ENCODE measurements around the gene DCAF15.
A peak's percentile ranks its signal among the peaks of the same experiment; 100 is the strongest.

Gene DCAF15

GRCh38 chr19:13937479-13938300 is 14.6 kb upstream of the DCAF15 start:
- TF ChIP-seq, protein P1, sequence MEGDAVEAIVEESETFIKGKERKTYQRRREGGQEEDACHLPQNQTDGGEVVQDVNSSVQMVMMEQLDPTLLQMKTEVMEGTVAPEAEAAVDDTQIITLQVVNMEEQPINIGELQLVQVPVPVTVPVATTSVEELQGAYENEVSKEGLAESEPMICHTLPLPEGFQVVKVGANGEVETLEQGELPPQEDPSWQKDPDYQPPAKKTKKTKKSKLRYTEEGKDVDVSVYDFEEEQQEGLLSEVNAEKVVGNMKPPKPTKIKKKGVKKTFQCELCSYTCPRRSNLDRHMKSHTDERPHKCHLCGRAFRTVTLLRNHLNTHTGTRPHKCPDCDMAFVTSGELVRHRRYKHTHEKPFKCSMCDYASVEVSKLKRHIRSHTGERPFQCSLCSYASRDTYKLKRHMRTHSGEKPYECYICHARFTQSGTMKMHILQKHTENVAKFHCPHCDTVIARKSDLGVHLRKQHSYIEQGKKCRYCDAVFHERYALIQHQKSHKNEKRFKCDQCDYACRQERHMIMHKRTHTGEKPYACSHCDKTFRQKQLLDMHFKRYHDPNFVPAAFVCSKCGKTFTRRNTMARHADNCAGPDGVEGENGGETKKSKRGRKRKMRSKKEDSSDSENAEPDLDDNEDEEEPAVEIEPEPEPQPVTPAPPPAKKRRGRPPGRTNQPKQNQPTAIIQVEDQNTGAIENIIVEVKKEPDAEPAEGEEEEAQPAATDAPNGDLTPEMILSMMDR (IDR thresholded peaks at IDR 0.05; ENCODE audit: borderline replicate concordance, insufficient read depth, low read depth, low read length) = no peak
- H3K4me3 ChIP-seq (ENCODE audit: low read depth, low read length) = no peak overlapping the region

DNA sequence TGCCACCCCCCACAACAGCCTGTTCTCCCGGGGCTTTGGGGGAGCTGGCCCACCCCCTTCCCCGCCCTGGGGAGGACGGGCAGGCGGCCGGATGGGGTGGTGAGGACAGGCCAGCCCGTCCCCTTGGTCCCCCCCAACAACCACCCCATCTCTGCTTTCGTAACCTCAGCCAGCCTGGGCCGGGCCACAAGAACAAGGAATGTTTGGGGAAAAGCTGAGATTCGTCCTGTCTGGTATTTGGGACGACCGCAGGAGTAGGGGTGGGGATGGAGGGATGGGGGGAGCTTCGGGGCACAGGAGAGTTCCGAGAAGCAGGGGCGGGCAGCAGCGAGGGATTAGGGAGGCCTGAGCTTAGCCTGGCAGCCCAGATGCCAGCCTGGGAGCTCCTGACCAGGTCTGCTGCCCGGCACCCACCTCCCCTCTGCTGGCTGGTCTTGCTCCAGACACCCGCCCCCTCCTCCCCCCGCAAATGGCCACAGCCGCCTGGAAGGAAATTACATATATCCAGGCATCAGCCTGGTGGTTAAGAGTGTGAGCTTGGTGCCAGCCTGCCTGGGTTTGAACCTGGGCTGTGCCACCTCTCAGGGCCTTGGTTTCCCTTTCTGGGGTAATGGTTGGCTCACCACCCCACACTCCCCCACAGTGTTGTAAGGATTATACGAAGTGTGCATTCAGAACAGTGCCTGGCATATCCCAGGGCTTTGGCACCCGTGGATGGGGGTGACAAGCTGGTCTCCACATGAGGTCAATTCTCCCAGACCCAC is 13.8 kb upstream of the DCAF15 start, which contains the start of gene PODNL1:
Gene PODNL1 (minus strand): TSS at position 117 of the 764 bp plus-strand sequence. CDS start 236 bp downstream, outside the sequence.
- H3K4me3 ChIP-seq (ENCODE audit: low read depth, low read length) = no peak within 1 kb of the TSS
- TF ChIP-seq, protein P1 (IDR thresholded peaks at IDR 0.05; ENCODE audit: borderline replicate concordance, insufficient read depth, low read depth, low read length) = no peak

GRCh38 chr19:13942023-13942684 is 10.2 kb upstream of the DCAF15 start:
- TF ChIP-seq, protein P1 (IDR thresholded peaks at IDR 0.05; ENCODE audit: borderline replicate concordance, insufficient read depth, low read depth, low read length) = no peak
- no peak overlapping the region for H3K4me3 ChIP-seq (ENCODE audit: low read depth, low read length)

- H3K4me3 ChIP-seq (ENCODE audit: low read depth, low read length) = no peak overlapping the region
- TF ChIP-seq, protein P1 (IDR thresholded peaks at IDR 0.05; ENCODE audit: borderline replicate concordance, insufficient read depth, low read depth, low read length) = no peak
These were observed 5.9 kb upstream of the DCAF15 start for GRCh38 chr19:13946414-13946813.

- H3K4me3 ChIP-seq (ENCODE audit: low read depth, low read length) = no peak overlapping the region
- TF ChIP-seq, protein P1 (IDR thresholded peaks at IDR 0.05; ENCODE audit: borderline replicate concordance, insufficient read depth, low read depth, low read length) = no peak
These were observed 1.3 kb upstream of the DCAF15 start for GRCh38 chr19:13951043-13951442.

- TF ChIP-seq, protein P1 (IDR thresholded peaks at IDR 0.05; ENCODE audit: borderline replicate concordance, insufficient read depth, low read depth, low read length) = no peak
These were observed 533 bp upstream of the DCAF15 start for GRCh38 chr19:13951799-13952153.

More at GRCh38 chr19:13951799-13952153, 533 bp upstream of the DCAF15 start:
- peak overlapping the region; percentile 45 for H3K4me3 ChIP-seq (ENCODE audit: low read depth, low read length)

Measured in GM12875 (cell line).